Fibroblast of skin of scalp (primary cell): ENCODE results near the gene SPATA9. TPM values are rescaled to one million over a fixed set of nuclear protein-coding genes. Genes with fewer than 3 reads are reported as not detected.

ENCODE experiments used
- DNase-seq: peaks from one replicate; pipeline ENCODE4 v3.0.0-alpha.2; 2013
- polyA plus RNA-seq, 2 experiments: library from polyadenylated mRNA; unstranded; fragments of 120-200 nt; gene quantifications; one replicate each; pipeline ENCODE4 v1.2.1, GENCODE V29; 2013; ENCODE audit not compliant: insufficient read length in 2 of 2

Gene SPATA9, protein sequence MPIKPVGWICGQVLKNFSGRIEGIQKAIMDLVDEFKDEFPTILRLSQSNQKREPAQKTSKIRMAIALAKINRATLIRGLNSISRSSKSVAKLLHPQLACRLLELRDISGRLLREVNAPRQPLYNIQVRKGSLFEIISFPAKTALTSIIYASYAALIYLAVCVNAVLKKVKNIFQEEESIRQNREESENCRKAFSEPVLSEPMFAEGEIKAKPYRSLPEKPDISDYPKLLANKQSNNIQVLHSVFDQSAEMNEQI
- 0.45 TPM for polyA plus RNA-seq (2013, experiment 1 of 2; ENCODE audit: insufficient read length)
- polyA plus RNA-seq (2013, experiment 2 of 2; ENCODE audit: insufficient read length), result 0.97 TPM

DNA sequence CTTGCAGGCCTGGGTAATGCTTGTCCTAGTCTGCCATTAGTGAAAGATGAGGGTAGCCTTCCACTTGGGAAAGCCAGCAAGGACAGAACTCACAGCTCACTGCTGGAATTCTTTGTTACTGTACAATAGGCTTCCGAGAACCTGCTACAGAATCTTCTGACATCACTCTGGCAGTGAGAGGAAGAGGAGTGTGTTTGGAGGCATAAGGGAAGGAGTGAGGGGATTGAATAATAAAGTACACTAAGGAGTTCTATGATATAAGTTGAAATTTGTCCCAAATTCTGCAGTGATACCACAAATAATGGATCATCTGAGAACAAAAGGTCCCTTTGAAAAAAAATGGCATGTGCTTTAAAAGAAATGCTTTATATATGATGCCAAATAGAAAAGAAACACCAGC is at the start of gene SPATA9:
Gene SPATA9 (minus strand): TSS at position 101 of the 400 bp plus-strand sequence. CDS start 137 bp downstream, outside the sequence.
- no peak for DNase-seq

GRCh38 chr5:95731571-95732554 is 49.1 kb upstream of the SPATA9 start:
- DNase-seq, result peak; percentile 47

DNA sequence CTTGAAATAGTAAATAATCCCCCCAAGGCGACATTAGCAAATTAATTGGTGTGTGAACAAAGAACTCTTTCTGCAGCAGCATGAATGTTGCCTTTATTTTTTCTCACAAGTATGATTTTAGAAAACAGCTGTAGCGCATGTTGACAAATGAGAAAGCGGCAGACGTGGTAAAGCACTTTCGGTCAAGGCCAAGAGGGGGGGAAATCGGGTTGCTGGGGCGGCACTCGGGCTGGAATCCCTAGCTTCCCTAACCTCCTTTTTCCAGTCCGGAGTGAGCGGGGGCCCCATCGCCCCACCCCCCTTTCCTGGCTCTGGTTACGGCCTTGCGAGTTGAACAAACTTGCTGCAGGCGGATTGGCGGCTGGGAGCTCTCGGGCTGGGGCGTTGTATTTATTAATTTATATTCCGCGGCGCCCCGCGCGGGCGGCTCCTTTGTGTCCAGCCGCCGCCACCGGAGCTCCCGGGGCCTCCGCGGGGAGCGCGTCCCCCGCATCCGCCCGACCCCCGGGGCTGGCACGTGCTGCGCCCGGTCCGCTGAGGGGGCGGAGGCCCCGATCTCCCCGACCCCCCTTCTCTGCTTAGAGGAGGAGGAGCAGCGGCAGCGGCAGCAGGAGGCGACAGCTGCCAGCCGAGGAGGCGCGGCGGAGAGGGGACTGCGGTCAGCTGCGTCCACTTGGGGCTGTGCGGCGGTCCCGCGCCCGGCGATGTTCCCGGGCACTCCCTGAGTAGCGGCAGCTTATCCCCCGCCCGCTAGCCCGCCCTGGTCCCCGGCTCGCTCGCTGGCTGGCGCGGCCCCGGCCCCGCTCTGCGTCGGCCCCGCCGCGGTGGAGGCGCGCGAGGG is 48.2 kb upstream of the SPATA9 start, which contains the start of gene RHOBTB3:
Gene RHOBTB3 (plus strand): TSS at position 607 of the 841 bp plus-strand sequence. CDS start 347 bp downstream, outside the sequence.
- DNase-seq, result peak; percentile 89

DNA sequence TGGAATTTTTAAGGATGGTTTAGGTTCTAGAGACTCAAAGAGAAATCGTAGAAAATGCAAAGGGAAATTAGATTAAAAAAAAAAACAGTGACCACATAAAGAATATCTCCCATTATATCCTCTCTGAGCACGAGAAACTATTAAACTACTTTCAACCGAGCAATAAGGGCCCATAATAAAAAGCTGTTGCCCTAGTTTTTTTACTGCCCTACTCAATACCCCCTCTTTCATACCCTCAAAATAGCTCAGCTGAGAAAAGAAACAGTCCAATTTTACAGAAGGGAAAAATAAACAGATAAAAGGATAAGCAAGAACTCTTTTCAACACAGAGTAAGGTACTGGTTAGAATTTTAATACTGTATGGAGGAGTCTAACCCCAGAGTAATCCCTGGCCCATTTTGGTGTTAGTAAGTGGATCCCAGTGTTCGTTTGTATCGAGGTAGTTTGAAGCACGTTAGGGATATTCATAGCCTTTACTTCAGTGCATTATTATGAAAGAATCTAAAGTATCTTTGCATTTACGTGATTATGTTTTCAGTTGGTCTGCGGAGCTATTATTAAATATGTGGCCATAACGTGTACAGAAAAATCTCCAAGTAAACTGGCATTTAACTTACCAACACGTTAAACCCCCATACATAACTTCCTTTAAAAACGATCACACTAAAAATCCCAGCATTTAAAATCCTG is 47.4 kb upstream of the SPATA9 start:
- DNase-seq, result peak; percentile 27

- DNase-seq, result no peak
Observed at GRCh38 chr5:95729115-95730010, 46.6 kb upstream of the SPATA9 start.

- DNase-seq, result no peak
Observed at GRCh38 chr5:95728494-95729114, 45.8 kb upstream of the SPATA9 start.

- DNase-seq, result peak; percentile 44
Observed at GRCh38 chr5:95727764-95728191, 45.0 kb upstream of the SPATA9 start.

- DNase-seq, result no peak
Observed at GRCh38 chr5:95726811-95727763, 44.3 kb upstream of the SPATA9 start.

GRCh38 chr5:95725937-95726810 is 43.4 kb upstream of the SPATA9 start:
- peak; percentile 85 for DNase-seq

- peak; percentile 45 for DNase-seq
Observed at GRCh38 chr5:95725071-95725820, 42.5 kb upstream of the SPATA9 start.

DNA sequence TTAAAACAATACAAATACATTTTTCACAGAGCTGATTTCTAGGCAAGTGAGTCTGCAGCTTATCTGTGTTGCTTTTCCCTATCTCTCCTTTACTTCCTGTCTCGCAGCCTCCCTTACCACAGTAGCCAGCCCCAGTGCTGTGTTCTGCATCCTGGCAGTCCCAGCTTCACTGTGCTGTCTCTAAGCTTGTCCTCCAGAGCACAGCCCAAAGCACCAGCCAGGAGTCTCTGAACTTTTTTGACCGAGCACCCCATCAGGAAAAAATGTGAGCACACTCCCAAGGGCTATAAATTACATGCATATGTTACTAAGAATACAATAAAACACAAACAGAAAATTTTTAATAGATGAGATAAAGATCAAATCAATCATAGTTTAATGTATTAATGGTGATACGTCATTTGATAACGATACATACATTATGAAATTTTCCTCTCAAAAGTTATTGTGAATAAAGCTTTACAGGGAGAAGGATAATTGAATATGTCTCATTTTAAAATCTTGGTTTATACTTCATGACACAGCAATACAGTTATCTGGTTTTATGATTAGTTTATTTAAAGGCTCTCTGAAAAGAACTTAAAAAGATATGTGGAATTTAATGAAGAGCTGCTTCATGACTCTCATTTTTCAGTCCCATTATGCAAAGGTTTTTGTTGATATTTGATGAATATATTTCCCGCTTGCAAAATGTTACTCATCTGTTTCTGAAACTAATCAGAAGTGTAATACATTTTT is 41.0 kb upstream of the SPATA9 start:
- DNase-seq, result peak; percentile 41

DNA sequence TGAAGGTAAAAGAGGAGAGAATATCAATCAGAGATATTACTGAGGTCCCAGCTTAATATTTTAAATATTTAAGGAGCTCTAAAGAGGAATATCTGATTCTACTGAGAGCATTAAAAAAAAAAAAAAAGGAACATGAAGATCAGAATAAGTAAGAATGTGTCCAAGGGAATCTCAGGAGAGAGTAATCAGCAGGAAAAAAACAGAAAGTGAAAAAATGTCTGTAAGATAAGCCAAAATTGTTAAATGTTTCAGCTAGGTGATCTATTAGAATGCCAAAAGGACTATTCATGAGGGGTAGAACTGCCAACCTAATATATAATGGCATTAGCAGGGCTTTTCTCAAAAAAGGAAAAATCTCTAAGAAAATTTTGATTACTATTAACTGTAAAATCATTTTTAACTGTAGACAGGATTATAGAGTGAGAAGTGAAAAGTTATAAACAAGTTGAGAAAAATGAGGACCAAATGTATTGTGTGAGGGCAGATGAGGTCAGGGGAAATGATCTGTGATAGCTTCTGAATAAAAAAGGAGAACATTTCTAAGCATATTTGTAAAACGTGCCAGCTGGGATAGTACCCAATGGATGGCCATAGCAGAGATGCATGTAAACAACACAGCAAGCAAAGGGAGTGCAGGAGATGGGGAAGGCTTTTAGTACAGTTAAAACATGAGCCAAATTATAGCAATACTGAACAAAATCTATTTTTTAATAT is 38.9 kb upstream of the SPATA9 start:
- DNase-seq, result no peak

- no peak for DNase-seq
Observed at GRCh38 chr5:95720094-95720786, 37.4 kb upstream of the SPATA9 start.

- no peak for DNase-seq
Observed at GRCh38 chr5:95718738-95719137, 35.9 kb upstream of the SPATA9 start.

DNA sequence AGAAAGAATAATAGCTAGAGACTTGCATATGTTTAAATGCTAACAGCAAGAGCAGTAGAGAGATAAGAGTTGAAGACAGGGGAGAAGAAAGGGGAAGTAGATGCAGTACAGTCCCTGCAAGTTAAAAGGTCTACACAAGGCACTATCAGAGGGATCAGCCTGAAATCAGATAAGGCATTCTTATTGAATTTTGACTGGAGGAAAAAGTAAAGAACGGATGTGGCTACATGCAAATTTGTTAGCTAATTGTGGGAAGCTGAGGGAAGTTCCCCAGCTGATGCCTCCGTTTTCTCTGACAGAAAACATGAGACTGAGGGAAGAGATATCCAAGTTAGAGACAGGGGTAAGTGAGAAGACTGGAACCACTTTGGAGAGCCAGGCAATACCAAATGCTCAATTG is 35.4 kb upstream of the SPATA9 start:
- no peak for DNase-seq
